BLaER1 (cell line): ENCODE data around the gene BAHD1.

Experiments
- H3K27ac ChIP-seq: shearing (Covaris generic); formaldehyde crosslinking; 2 replicates; pipeline ENCODE4 v1.8.1; 2022
- H3K27me3 ChIP-seq: shearing (Covaris generic); formaldehyde crosslinking; 2 replicates; pipeline ENCODE4 v1.8.1; 2022
- H3K36me3 ChIP-seq: shearing (Covaris generic); formaldehyde crosslinking; 2 replicates; pipeline ENCODE4 v1.8.1; 2022
- H3K4me1 ChIP-seq: shearing (Covaris generic); formaldehyde crosslinking; 2 replicates; pipeline ENCODE4 v1.8.1; 2022
- H3K4me2 ChIP-seq: shearing (Covaris generic); formaldehyde crosslinking; 2 replicates; pipeline ENCODE4 v1.8.1; 2022
- H3K4me3 ChIP-seq: shearing (Covaris generic); formaldehyde crosslinking; 2 replicates; pipeline ENCODE4 v1.8.1; 2022
- H3K9ac ChIP-seq: shearing (Covaris generic); formaldehyde crosslinking; 2 replicates; pipeline ENCODE4 v1.8.1; 2022
- H3K9me3 ChIP-seq: shearing (Covaris generic); formaldehyde crosslinking; 2 replicates; pipeline ENCODE4 v1.8.1; 2022
- H4K20me1 ChIP-seq: shearing (Covaris generic); formaldehyde crosslinking; 2 replicates; pipeline ENCODE4 v1.8.1; 2022
- Cebpa-rat ChIP-seq: shearing (Covaris generic); IDR thresholded peaks from 2 replicates; pipeline ENCODE4 v1.8.1; 2022

Gene BAHD1

GRCh38 chr15:40474581-40474980 is 33.8 kb downstream of the BAHD1 start:
- peak overlapping the region; percentile 60 for H3K4me2 ChIP-seq
- peaks cover 10% of the 10 kb centered on the region for H4K20me1 ChIP-seq
- H3K9ac ChIP-seq, result no peak overlapping the region
- H3K27ac ChIP-seq, result no peak overlapping the region
- H3K9me3 ChIP-seq, result no peaks in the 10 kb centered on the region
- no peak overlapping the region for H3K4me3 ChIP-seq
- no peaks in the 10 kb centered on the region for H3K36me3 ChIP-seq
- H3K27me3 ChIP-seq, result no peaks in the 10 kb centered on the region
- H3K4me1 ChIP-seq, result peaks cover 54% of the 10 kb centered on the region
- no peak for TF ChIP-seq Cebpa-rat

- Histone ChIP-seq H3K27ac (no peak overlapping the region), H3K9me3 (no peaks in the 10 kb centered on the region), H3K4me2 (no peak overlapping the region)
These were observed 37.0 kb downstream of the BAHD1 start for GRCh38 chr15:40477642-40478327.

GRCh38 chr15:40479024-40479423 is 38.3 kb downstream of the BAHD1 start:
- Histone ChIP-seq H3K9me3 (no peaks in the 10 kb centered on the region), H3K4me3 (no peak overlapping the region), H4K20me1 (no peaks in the 10 kb centered on the region), H3K27ac (no peak overlapping the region), H3K4me2 (no peak overlapping the region), H3K4me1 (peaks cover 23% of the 10 kb centered on the region), H3K9ac (no peak overlapping the region), H3K27me3 (no peaks in the 10 kb centered on the region), H3K36me3 (no peaks in the 10 kb centered on the region)
- no peak for TF ChIP-seq Cebpa-rat

More at GRCh38 chr15:40477642-40478327, 37.0 kb downstream of the BAHD1 start:
- H3K4me1 ChIP-seq, result peaks cover 29% of the 10 kb centered on the region
- no peak for TF ChIP-seq Cebpa-rat
- no peak overlapping the region for H3K4me3 ChIP-seq
- no peaks in the 10 kb centered on the region; the same call in 1 of the 2 replicates for H4K20me1 ChIP-seq
- H3K27me3 ChIP-seq, result no peaks in the 10 kb centered on the region
- no peaks in the 10 kb centered on the region for H3K36me3 ChIP-seq
- no peak overlapping the region for H3K9ac ChIP-seq

GRCh38 chr15:40481341-40482074 is 40.8 kb downstream of the BAHD1 start:
- Histone ChIP-seq H3K9me3 (peaks cover 7% of the 10 kb centered on the region), H3K36me3 (no peaks in the 10 kb centered on the region), H3K4me1 (no peaks in the 10 kb centered on the region), H3K4me2 (no peak overlapping the region), H3K27me3 (no peaks in the 10 kb centered on the region), H4K20me1 (no peaks in the 10 kb centered on the region), H3K9ac (no peak overlapping the region), H3K27ac (no peak overlapping the region), H3K4me3 (no peak overlapping the region)
- no peak for TF ChIP-seq Cebpa-rat

GRCh38 chr15:40483919-40484318 is 43.2 kb downstream of the BAHD1 start:
- H4K20me1 ChIP-seq, result no peaks in the 10 kb centered on the region
- H3K27me3 ChIP-seq, result no peaks in the 10 kb centered on the region
- H3K4me3 ChIP-seq, result no peak overlapping the region
- no peaks in the 10 kb centered on the region for H3K36me3 ChIP-seq
- no peak overlapping the region for H3K27ac ChIP-seq
- no peak for TF ChIP-seq Cebpa-rat
- no peak overlapping the region for H3K4me2 ChIP-seq
- H3K9me3 ChIP-seq, result peaks cover 20% of the 10 kb centered on the region
- H3K9ac ChIP-seq, result no peak overlapping the region
- H3K4me1 ChIP-seq, result no peaks in the 10 kb centered on the region

- Histone ChIP-seq H3K4me1 (no peaks in the 10 kb centered on the region), H4K20me1 (no peaks in the 10 kb centered on the region)
- TF ChIP-seq Cebpa-rat, result no peak
These were observed 45.5 kb downstream of the BAHD1 start for GRCh38 chr15:40486066-40486770.

GRCh38 chr15:40487816-40488682 is 47.3 kb downstream of the BAHD1 start:
- Histone ChIP-seq H3K9me3 (peaks cover 20% of the 10 kb centered on the region), H3K4me1 (peaks cover 5% of the 10 kb centered on the region), H3K4me2 (no peak overlapping the region), H3K4me3 (no peak overlapping the region), H4K20me1 (no peaks in the 10 kb centered on the region), H3K27me3 (no peaks in the 10 kb centered on the region), H3K9ac (no peak overlapping the region), H3K27ac (no peak overlapping the region), H3K36me3 (no peaks in the 10 kb centered on the region)
- no peak for TF ChIP-seq Cebpa-rat

More at GRCh38 chr15:40486066-40486770, 45.5 kb downstream of the BAHD1 start:
- peaks cover 20% of the 10 kb centered on the region for H3K9me3 ChIP-seq
- H3K4me3 ChIP-seq, result no peak overlapping the region
- no peaks in the 10 kb centered on the region for H3K27me3 ChIP-seq
- H3K27ac ChIP-seq, result no peak overlapping the region
- H3K4me2 ChIP-seq, result no peak overlapping the region
- no peaks in the 10 kb centered on the region for H3K36me3 ChIP-seq
- no peak overlapping the region for H3K9ac ChIP-seq

GRCh38 chr15:40489274-40490175 is 48.8 kb downstream of the BAHD1 start:
- peaks cover 20% of the 10 kb centered on the region for H3K4me1 ChIP-seq
- no peak overlapping the region for H3K9ac ChIP-seq
- H3K27me3 ChIP-seq, result no peaks in the 10 kb centered on the region
- peaks cover 20% of the 10 kb centered on the region for H3K9me3 ChIP-seq
- no peak overlapping the region for H3K4me3 ChIP-seq
- no peak overlapping the region for H3K4me2 ChIP-seq
- no peak overlapping the region for H3K27ac ChIP-seq
- H3K36me3 ChIP-seq, result no peaks in the 10 kb centered on the region
- TF ChIP-seq Cebpa-rat, result no peak
- H4K20me1 ChIP-seq, result no peaks in the 10 kb centered on the region
